ENCODE results near the gene ADA.

- TF ChIP-seq REST (IDR thresholded peaks at IDR 0.05; ENCODE audit: insufficient replicate concordance, low read depth), result no peak
- TF ChIP-seq POLR2AphosphoS5 (IDR thresholded peaks at IDR 0.05; ENCODE audit: low read depth), result no peak
- no peak for TF ChIP-seq CTCF (IDR thresholded peaks at IDR 0.05; ENCODE audit: insufficient read depth, low read length)
Measured at GRCh38 chr20:44622501-44623270, 28.8 kb downstream of the ADA start.
